ENCODE data around the gene INPP5D. TPM values are rescaled to one million over a fixed set of nuclear protein-coding genes. Genes with fewer than 3 reads are reported as not detected.
"Not testable (repeated sequence)": the region's sequence is repeated elsewhere in the genome, so short reads cannot be mapped to it uniquely, and the experiment has no call there.

INPP5D gene
- total RNA-seq, 1 experiment from 2014 or later, result 0.74 TPM

GRCh38 chr2:233064530-233065199, 4.5 kb downstream of the INPP5D start:
- ChIA-PET CTCF (interaction anchor here (0.6 to 0.7 kb wide), 2 partner anchors 109 to 120 kb away, joined by 3 to 4 read pairs; no protein-coding TSS in a partner anchor), POLR2A (ENCODE audit: unreplicated experiment) (no interaction called here)
- no peaks in the 10 kb centered on the region for H4K20me1 ChIP-seq (ENCODE audit: insufficient read depth)
- H3K27me3 ChIP-seq (ENCODE audit: insufficient read depth, low read depth), result no peaks in the 10 kb centered on the region
- H3K9me3 ChIP-seq (ENCODE audit: insufficient read depth, low read depth), result no peaks in the 10 kb centered on the region
- no peaks in the 10 kb centered on the region for H3K36me3 ChIP-seq (ENCODE audit: low read depth)
- H3K9me2 ChIP-seq (ENCODE audit: insufficient read depth), result no peaks in the 10 kb centered on the region
- DNase-seq, result no peak
- no peak for TF ChIP-seq CTCF (conservative IDR thresholded peaks at IDR 0.05)
- no peak for TF ChIP-seq EZH2 (IDR thresholded peaks at IDR 0.05; ENCODE audit: low read depth)
- H3K27ac ChIP-seq, result no peak overlapping the region
- H3F3A ChIP-seq (ENCODE audit: insufficient read depth, low read depth), result 0 out of 2 replicates have a peak, but pooled peaks cover 3% of the 10 kb centered on the region
- no peak overlapping the region for H2AFZ ChIP-seq
- H3K4me3 ChIP-seq, result no peak overlapping the region
- no peaks in the 10 kb centered on the region for H3K79me2 ChIP-seq (ENCODE audit: low read depth)
- intact Hi-C loops (cut with micrococcal nuclease; ENCODE audit: unreplicated experiment), result no loop called here
- BruUV-seq (replicated peaks), result no TSS peak
- no peak overlapping the region for H3K4me2 ChIP-seq
- no peaks in the 10 kb centered on the region for H3K4me1 ChIP-seq (replicated peaks; ENCODE audit: insufficient read depth)

GRCh38 chr2:233065200-233065589, 5.1 kb downstream of the INPP5D start:
- POLR2A ChIA-PET (ENCODE audit: unreplicated experiment), result not testable (repeated sequence)

GRCh38 chr2:233065954-233066470, 5.9 kb downstream of the INPP5D start:
- Histone ChIP-seq H3K27ac (no peak overlapping the region), H2AFZ (no peak overlapping the region), H3K4me1 (replicated peaks; ENCODE audit: insufficient read depth) (no peaks in the 10 kb centered on the region), H3K9me2 (ENCODE audit: insufficient read depth) (no peaks in the 10 kb centered on the region), H3K36me3 (ENCODE audit: low read depth) (no peaks in the 10 kb centered on the region), H3K4me2 (no peak overlapping the region), H4K20me1 (ENCODE audit: insufficient read depth) (no peaks in the 10 kb centered on the region), H3K4me3 (no peak overlapping the region), H3K79me2 (ENCODE audit: low read depth) (no peaks in the 10 kb centered on the region), H3K27me3 (ENCODE audit: insufficient read depth, low read depth) (no peaks in the 10 kb centered on the region), H3F3A (ENCODE audit: insufficient read depth, low read depth) (0 out of 2 replicates have a peak, but pooled peaks cover 3% of the 10 kb centered on the region), H3K9me3 (ENCODE audit: insufficient read depth, low read depth) (no peaks in the 10 kb centered on the region)
- TF ChIP-seq CTCF (conservative IDR thresholded peaks at IDR 0.05) (no peak), EZH2 (IDR thresholded peaks at IDR 0.05; ENCODE audit: low read depth) (no peak)
- intact Hi-C loops (cut with micrococcal nuclease; ENCODE audit: unreplicated experiment), result no loop called here
- CTCF ChIA-PET, result interaction anchor here (0.6 kb wide), 1 partner anchor 43 kb away, joined by 4 read pairs; no protein-coding TSS in a partner anchor
- POLR2A ChIA-PET (ENCODE audit: unreplicated experiment), result no interaction called here
- no peak for DNase-seq
- no TSS peak for BruUV-seq (replicated peaks)

More at GRCh38 chr2:233065200-233065589, 5.1 kb downstream of the INPP5D start:
- H3K4me2 ChIP-seq; H3K27me3 ChIP-seq (ENCODE audit: insufficient read depth, low read depth); H3K79me2 ChIP-seq (ENCODE audit: low read depth); H2AFZ ChIP-seq; H4K20me1 ChIP-seq (ENCODE audit: insufficient read depth); H3K36me3 ChIP-seq (ENCODE audit: low read depth); H3K4me3 ChIP-seq; H3K4me1 ChIP-seq (replicated peaks; ENCODE audit: insufficient read depth); BruUV-seq (replicated peaks); DNase-seq; intact Hi-C loops (cut with micrococcal nuclease; ENCODE audit: unreplicated experiment); H3K9me3 ChIP-seq (ENCODE audit: insufficient read depth, low read depth); H3K27ac ChIP-seq; H3F3A ChIP-seq (ENCODE audit: insufficient read depth, low read depth); H3K9me2 ChIP-seq (ENCODE audit: insufficient read depth): not testable (repeated sequence)
- CTCF ChIA-PET, result interaction anchor here (0.6 to 0.7 kb wide), 2 partner anchors 109 to 119 kb away, joined by 3 to 4 read pairs; no protein-coding TSS in a partner anchor

Measured in PC-9 (cell line).